HL-60 (cell line): ENCODE results near the gene NOS1AP.

Source experiments
- DNase-seq, 2 experiments: peaks; one replicate each; pipeline ENCODE4 v3.0.0-alpha.2; 2010 to 2020; ENCODE audit warnings: low read depth in 1 of 2, low spot score in 1 of 2
- H3K27ac ChIP-seq: fragments of 250-450 bp; sonication (Bioruptor Pico); replicated peaks from 2 replicates; pipeline ENCODE4 v1.5.1; 2020; ENCODE audit warnings: mild to moderate bottlenecking, moderate library complexity
- H3K27me3 ChIP-seq: fragments of 250-450 bp; sonication (Bioruptor Pico); 2 replicates; pipeline ENCODE4 v1.5.1; 2021; ENCODE audit warnings: mild to moderate bottlenecking, moderate library complexity; ENCODE audit not compliant: insufficient read depth, poor library complexity, severe bottlenecking
- H3K4me3 ChIP-seq: replicated peaks from 2 replicates; pipeline ENCODE4 v1.5.1; 2011; ENCODE audit warnings: mild to moderate bottlenecking, control low read depth, low read length; ENCODE audit not compliant: insufficient read depth
- GABPA ChIP-seq: IDR thresholded peaks from 2 replicates; pipeline ENCODE4 v1.6.1; 2012; ENCODE audit warnings: low read depth
- POLR2AphosphoS5 ChIP-seq: IDR thresholded peaks from 2 replicates; pipeline ENCODE4 v1.6.1; 2012; ENCODE audit warnings: low read depth
- SPI1 ChIP-seq: IDR thresholded peaks from 2 replicates; pipeline ENCODE4 v1.6.1; 2012; ENCODE audit warnings: low read depth, mild to moderate bottlenecking, borderline replicate concordance
- TF ChIP-seq, protein P1 (sequence below): IDR thresholded peaks from 2 replicates; pipeline ENCODE4 v1.6.1; 2012; ENCODE audit warnings: low read depth; ENCODE audit not compliant: insufficient replicate concordance
- TF ChIP-seq, protein P2 (sequence below): IDR thresholded peaks from one replicate; pipeline ENCODE4 v1.5.1; 2011; ENCODE audit warnings: low read length, control low read depth, inconsistent platforms; ENCODE audit not compliant: insufficient read depth

Gene NOS1AP

DNA sequence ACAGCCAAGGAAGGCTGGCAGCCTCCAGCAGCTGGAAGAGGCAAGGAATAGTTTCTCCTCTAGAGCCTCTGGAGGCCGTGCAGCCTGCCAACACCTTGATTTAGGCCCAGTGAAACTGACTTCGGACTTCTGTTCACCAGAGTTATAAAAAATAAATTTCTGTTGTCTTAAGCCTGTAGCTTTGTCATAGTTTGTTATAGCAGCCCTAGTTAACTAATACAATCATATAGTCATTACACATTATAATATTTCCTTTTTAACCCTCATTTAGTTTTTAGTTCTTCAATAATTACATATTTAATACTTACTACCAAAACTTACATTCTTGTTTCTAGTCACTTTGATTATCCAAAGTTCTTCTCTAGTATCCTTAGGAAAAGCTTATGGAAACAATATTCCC, 20.3 kb downstream of the NOS1AP start:
- Histone ChIP-seq H3K4me3 (no peak overlapping the region), H3K27ac (no peak overlapping the region), H3K27me3 (no peaks in the 10 kb centered on the region)
- DNase-seq: no peak
- TF ChIP-seq POLR2AphosphoS5: no peak
- TF ChIP-seq SPI1: no peak
- TF ChIP-seq, protein P1, sequence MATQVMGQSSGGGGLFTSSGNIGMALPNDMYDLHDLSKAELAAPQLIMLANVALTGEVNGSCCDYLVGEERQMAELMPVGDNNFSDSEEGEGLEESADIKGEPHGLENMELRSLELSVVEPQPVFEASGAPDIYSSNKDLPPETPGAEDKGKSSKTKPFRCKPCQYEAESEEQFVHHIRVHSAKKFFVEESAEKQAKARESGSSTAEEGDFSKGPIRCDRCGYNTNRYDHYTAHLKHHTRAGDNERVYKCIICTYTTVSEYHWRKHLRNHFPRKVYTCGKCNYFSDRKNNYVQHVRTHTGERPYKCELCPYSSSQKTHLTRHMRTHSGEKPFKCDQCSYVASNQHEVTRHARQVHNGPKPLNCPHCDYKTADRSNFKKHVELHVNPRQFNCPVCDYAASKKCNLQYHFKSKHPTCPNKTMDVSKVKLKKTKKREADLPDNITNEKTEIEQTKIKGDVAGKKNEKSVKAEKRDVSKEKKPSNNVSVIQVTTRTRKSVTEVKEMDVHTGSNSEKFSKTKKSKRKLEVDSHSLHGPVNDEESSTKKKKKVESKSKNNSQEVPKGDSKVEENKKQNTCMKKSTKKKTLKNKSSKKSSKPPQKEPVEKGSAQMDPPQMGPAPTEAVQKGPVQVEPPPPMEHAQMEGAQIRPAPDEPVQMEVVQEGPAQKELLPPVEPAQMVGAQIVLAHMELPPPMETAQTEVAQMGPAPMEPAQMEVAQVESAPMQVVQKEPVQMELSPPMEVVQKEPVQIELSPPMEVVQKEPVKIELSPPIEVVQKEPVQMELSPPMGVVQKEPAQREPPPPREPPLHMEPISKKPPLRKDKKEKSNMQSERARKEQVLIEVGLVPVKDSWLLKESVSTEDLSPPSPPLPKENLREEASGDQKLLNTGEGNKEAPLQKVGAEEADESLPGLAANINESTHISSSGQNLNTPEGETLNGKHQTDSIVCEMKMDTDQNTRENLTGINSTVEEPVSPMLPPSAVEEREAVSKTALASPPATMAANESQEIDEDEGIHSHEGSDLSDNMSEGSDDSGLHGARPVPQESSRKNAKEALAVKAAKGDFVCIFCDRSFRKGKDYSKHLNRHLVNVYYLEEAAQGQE: no peak

DNA sequence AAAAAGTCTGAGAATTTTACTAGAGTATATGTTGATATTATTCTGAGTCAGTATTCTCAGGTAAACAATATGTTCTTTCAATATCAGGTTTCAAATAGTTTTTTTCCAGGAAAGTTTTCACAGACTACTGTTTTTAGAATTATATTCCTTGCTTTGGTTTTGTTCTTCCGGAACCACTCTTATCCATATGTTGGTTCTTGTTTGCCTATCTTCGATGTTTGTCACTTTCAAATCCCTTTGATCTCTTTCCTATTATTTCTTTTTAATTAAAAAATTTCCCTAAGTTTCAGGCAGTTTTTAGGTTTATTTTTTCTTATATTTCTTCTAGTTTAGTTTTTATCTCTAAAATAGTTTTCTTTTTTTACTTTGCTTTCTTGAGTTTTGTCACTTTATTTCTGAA, 20.9 kb downstream of the NOS1AP start:
- no peak overlapping the region for H3K27ac ChIP-seq
- TF ChIP-seq, protein P1: no peak
- TF ChIP-seq, protein P2, sequence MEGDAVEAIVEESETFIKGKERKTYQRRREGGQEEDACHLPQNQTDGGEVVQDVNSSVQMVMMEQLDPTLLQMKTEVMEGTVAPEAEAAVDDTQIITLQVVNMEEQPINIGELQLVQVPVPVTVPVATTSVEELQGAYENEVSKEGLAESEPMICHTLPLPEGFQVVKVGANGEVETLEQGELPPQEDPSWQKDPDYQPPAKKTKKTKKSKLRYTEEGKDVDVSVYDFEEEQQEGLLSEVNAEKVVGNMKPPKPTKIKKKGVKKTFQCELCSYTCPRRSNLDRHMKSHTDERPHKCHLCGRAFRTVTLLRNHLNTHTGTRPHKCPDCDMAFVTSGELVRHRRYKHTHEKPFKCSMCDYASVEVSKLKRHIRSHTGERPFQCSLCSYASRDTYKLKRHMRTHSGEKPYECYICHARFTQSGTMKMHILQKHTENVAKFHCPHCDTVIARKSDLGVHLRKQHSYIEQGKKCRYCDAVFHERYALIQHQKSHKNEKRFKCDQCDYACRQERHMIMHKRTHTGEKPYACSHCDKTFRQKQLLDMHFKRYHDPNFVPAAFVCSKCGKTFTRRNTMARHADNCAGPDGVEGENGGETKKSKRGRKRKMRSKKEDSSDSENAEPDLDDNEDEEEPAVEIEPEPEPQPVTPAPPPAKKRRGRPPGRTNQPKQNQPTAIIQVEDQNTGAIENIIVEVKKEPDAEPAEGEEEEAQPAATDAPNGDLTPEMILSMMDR: no peak
- TF ChIP-seq POLR2AphosphoS5 (no peak), SPI1 (no peak), GABPA (no peak)
- DNase-seq: no peak
- H3K4me3 ChIP-seq: no peak overlapping the region
- H3K27me3 ChIP-seq: no peaks in the 10 kb centered on the region

DNA sequence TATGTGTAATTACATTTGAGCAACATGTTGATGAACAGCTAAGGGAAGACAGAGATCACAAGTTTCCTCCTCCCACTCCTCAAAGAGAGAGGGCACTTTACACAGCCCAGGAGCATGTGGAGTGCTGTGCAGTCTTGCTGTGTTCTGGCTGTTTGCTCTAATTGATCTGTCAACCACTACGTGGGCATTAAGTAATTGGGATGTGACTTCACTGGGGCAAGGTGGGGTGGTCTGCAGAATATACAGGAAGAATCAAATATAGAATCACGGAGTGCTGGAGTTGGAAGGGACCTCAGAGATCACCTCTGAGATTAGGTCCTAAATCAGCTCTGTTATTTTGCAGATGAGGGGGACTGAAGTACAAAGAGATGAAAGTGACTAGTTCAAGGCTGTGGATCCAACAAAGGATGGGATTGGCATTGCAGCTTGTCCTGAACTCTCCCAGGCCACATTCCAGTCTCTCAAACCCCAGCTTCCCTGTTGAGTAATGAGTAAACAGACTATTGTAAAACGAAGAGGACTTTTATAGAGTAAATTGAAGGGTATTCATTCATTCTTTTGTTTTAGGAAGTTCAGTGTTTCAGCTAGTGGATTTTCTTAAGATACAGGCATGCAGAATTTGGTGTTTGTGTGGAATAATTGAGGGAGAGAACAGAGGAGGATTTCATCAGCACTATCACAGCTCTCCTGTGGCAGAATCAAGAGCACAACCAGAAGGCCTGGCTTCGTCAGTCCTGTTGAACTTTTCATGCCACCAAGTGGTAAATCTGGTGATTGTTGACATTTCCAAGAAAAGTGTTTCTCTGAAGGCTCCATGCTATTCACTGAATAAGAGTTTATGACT, 22.4 kb downstream of the NOS1AP start:
- no peak for DNase-seq
- H3K4me3 ChIP-seq: no peak overlapping the region
- no peaks in the 10 kb centered on the region for H3K27me3 ChIP-seq
- H3K27ac ChIP-seq: no peak overlapping the region
- TF ChIP-seq GABPA (no peak), SPI1 (no peak), POLR2AphosphoS5 (no peak)
- TF ChIP-seq, protein P2: no peak
- TF ChIP-seq, protein P1: no peak
